ENCODE data around the gene LHFPL2. TPM values are rescaled to one million over a fixed set of nuclear protein-coding genes. Genes with fewer than 3 reads are reported as not detected.

LHFPL2 gene
- polyA plus RNA-seq, 1 of the 3 experiments (the other 2 are of a cell fraction): 10.4 TPM

GRCh38 chr5:78636682-78637081 is 11.9 kb downstream of the LHFPL2 start:
- POLR2A ChIA-PET: no interaction called here
- peaks cover 45 to 56% of the 10 kb centered on the region in 2 experiments for H3K4me1 ChIP-seq (ENCODE audit: control insufficient read depth in 1 of 2, insufficient read depth in 2 of 2, low read depth in 1 of 2, low read length in 1 of 2)
- WGBS (ENCODE audit: low lambda C conversion rate): 94% methylated on average over 1 of the region's 1 CpG

GRCh38 chr5:78634634-78635033 is 13.9 kb downstream of the LHFPL2 start:
- H3K9ac ChIP-seq: no peak overlapping the region
- H3K4me3 ChIP-seq (ENCODE audit: low read depth in 2 of 2, low read length in 1 of 2): no peak overlapping the region
- no peaks in the 10 kb centered on the region for H3K9me3 ChIP-seq
- peaks cover 96% of the 10 kb centered on the region for H3K79me2 ChIP-seq (ENCODE audit: insufficient read depth)
- 96% methylated on average over 3 of the region's 3 CpGs for WGBS (ENCODE audit: low lambda C conversion rate)
- CTCF ChIA-PET: interaction anchor here (0.8 to 5.6 kb wide), 7 partner anchors 12 to 331 kb away, joined by 3 to 36 read pairs (median 3); partner anchors contain the start of gene LHFPL2
- H3K4me1 ChIP-seq (ENCODE audit: control insufficient read depth in 1 of 2, insufficient read depth in 2 of 2, low read depth in 1 of 2, low read length in 1 of 2): peaks cover 29 to 47% of the 10 kb centered on the region in 2 experiments
- DNase-seq: no peak
- no peak overlapping the region for H2AFZ ChIP-seq (ENCODE audit: low read depth)
- POLR2A ChIA-PET: no interaction called here
- TF ChIP-seq EP300 (IDR thresholded peaks at IDR 0.05; ENCODE audit: borderline replicate concordance in 1 of 2, low read depth in 1 of 2, low read length in 1 of 2) (no peak), NRF1 (IDR thresholded peaks at IDR 0.05; ENCODE audit: low read depth, low read length) (no peak), CHD2 (IDR thresholded peaks at IDR 0.05; ENCODE audit: low read length, partially characterized antibody) (no peak), RAD21 (IDR thresholded peaks at IDR 0.05; ENCODE audit: low read length) (peak; percentile 50), GATA2 (CRISPR knock-in tag; IDR thresholded peaks at IDR 0.05) (0 out of 2 replicates have a peak, but pooled peaks have one; percentile 39), CTCF (IDR thresholded peaks at IDR 0.05) (peak; percentile 42)
- no peaks in the 10 kb centered on the region for H3K9me2 ChIP-seq
- H3K4me2 ChIP-seq: no peak overlapping the region
- H3K27ac ChIP-seq (ENCODE audit: low read depth in 2 of 2, low read length in 1 of 2): no peak overlapping the region; a peak in 1 of 4 replicates
- H3K27me3 ChIP-seq (ENCODE audit: insufficient read depth): no peaks in the 10 kb centered on the region
- H3F3A ChIP-seq (replicated peaks; ENCODE audit: insufficient read depth): peaks cover 18% of the 10 kb centered on the region
- H4K20me1 ChIP-seq (ENCODE audit: insufficient read depth): peaks cover 30% of the 10 kb centered on the region
- peaks cover 29 to 52% of the 10 kb centered on the region in 2 experiments for H3K36me3 ChIP-seq (replicated peaks in 1 of 2; ENCODE audit: control insufficient read depth in 1 of 2, insufficient read depth in 2 of 2, low read length in 1 of 2)

More at GRCh38 chr5:78636682-78637081, 11.9 kb downstream of the LHFPL2 start:
- H4K20me1 ChIP-seq (ENCODE audit: insufficient read depth): peaks cover 37% of the 10 kb centered on the region
- peaks cover 36% of the 10 kb centered on the region for H3F3A ChIP-seq (replicated peaks; ENCODE audit: insufficient read depth)
- no peak overlapping the region for H3K4me3 ChIP-seq (ENCODE audit: low read depth in 2 of 2, low read length in 1 of 2)
- peak overlapping the region in 1 of 2 experiments; percentile 92; a peak in 1 of 4 replicates for H3K27ac ChIP-seq (ENCODE audit: low read depth in 2 of 2, low read length in 1 of 2)
- H3K9me2 ChIP-seq: no peaks in the 10 kb centered on the region
- no peak overlapping the region for H3K9ac ChIP-seq
- TF ChIP-seq FOXJ3 (CRISPR knock-in tag; IDR thresholded peaks at IDR 0.05) (no peak), IRF3 (IDR thresholded peaks at IDR 0.05; ENCODE audit: low read depth, low read length) (no peak), MXI1 (IDR thresholded peaks at IDR 0.05; ENCODE audit: low read depth, low read length) (no peak), RFX5 (IDR thresholded peaks at IDR 0.05; ENCODE audit: low read length) (no peak), NFIC (IDR thresholded peaks at IDR 0.05; ENCODE audit: borderline replicate concordance) (no peak), TAF1 (IDR thresholded peaks at IDR 0.05; ENCODE audit: borderline replicate concordance, low read depth, low read length) (no peak), SIN3A (IDR thresholded peaks at IDR 0.05; ENCODE audit: borderline replicate concordance, low read depth, low read length) (no peak), GATA2 (CRISPR knock-in tag; IDR thresholded peaks at IDR 0.05) (no peak), FOXM1 (IDR thresholded peaks at IDR 0.05; ENCODE audit: low read depth) (no peak)
- DNase-seq: no peak
- no peaks in the 10 kb centered on the region for H3K9me3 ChIP-seq
- H2AFZ ChIP-seq (ENCODE audit: low read depth): no peak overlapping the region
- H3K36me3 ChIP-seq (replicated peaks in 1 of 2; ENCODE audit: control insufficient read depth in 1 of 2, insufficient read depth in 2 of 2, low read length in 1 of 2): peaks cover 12 to 38% of the 10 kb centered on the region in 2 experiments
- H3K4me2 ChIP-seq: no peak overlapping the region
- H3K79me2 ChIP-seq (ENCODE audit: insufficient read depth): peaks cover 96% of the 10 kb centered on the region
- H3K27me3 ChIP-seq (ENCODE audit: insufficient read depth): no peaks in the 10 kb centered on the region
- CTCF ChIA-PET: interaction anchor here (0.6 to 5.6 kb wide), 11 partner anchors 9 to 328 kb away, joined by 3 to 36 read pairs (median 3); partner anchors contain the start of gene LHFPL2
